Activated T-helper 1 cell treated with anti-CD3 and anti-CD28 coated beads, Interleukin-2, amount 50 U/mL, for 16 hours (primary cell): ENCODE data around the gene FRYL.

ENCODE experiments used
- DNase-seq, 2 donors: peaks; one replicate each; pipeline ENCODE4 v3.0.0-alpha.2; 2020; ENCODE audit warnings: low read depth in 1 of 2, low spot score in 1 of 2

Gene FRYL

DNA sequence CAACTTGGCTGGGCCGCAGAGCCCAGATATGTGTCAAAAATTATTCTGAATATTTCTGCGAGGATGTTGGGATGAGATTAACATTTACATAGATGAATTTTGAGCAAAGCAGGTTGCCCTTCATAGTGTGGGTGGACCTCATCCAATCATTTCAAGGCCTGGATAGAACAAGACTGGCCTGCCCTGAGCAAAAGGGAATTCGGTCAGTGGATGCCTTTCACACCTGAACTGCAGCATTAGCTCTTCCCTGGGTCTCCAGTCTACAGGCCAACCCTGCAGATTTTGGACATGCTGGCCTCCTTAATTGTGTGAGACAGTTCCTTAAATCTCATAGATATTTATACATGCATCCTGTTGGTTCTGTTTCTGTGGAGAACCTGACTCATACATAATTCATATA lies 329.3 kb downstream of the FRYL start:
- DNase-seq, result no peak

DNA sequence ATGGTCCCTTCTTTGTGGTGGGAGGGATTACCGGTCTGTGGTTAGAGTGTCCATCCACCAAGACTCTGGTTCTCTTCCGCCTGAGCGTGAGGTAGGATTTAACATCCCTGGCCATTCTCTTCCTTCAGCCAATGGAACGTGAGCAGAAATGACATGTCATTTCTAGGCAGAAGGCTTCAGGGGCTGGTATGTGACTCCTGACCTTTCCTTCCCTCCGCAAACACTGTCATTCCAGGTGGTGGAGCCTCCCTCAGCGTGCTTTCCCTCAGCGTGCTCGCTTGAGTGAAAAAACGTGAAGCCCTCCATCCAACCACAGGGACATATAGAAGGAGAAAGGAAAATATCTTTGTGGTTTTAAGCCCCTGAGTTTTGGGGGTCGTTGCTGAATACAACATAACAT lies 330.9 kb downstream of the FRYL start:
- no peak for DNase-seq
